Dedifferentiated amniotic fluid mesenchymal stem cell (primary cell): ENCODE results near the gene SLFN12L.
"Not testable (repeated sequence)": the region's sequence is repeated elsewhere in the genome, so short reads cannot be mapped to it uniquely, and the experiment has no call there.

ENCODE experiments used
- DNase-seq: peaks from one replicate; pipeline ENCODE4 v3.0.0-alpha.2; 2016; ENCODE audit errors: extremely low spot score

SLFN12L gene

DNA sequence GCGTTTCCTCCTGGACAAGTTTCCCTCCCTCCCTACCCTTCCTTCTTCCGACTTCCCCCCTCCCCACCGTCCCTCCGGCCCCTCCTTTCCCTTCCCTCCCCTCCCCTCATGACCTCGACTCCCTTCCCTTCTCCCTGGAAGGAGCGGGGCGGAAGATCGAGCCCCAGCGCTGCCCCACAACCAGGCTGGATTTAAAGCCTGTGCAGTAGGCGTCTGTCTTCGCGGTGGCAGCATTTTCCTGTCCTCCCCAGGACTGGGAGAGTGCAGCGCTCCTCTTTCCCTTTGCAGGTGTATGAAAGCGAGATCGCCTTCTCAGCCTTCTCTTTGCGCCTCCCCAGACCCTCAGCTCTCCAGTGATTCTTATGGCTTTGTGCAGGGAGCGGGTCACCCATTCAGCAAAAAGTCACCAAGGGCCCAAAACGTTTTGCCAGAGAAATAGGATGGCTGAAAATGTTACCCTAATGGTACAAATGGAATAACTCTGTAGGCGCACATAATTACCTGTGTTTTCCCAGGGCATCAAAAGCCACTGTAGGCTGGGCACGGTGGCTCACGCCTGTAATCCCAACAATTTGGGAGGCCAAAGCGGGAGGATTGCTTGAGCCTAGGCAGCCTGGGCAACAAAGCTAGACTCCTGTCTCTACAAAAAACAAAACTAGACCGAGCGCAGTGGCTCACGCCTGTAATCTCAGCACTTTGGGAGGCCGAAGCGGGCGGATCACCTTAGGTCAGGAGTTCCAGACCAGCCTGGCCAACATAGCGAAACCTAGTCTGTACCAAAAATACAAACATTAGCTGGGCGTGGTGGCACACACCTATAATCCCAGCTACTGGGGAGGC, 40.8 kb downstream of the SLFN12L start:
- DNase-seq: no peak

DNA sequence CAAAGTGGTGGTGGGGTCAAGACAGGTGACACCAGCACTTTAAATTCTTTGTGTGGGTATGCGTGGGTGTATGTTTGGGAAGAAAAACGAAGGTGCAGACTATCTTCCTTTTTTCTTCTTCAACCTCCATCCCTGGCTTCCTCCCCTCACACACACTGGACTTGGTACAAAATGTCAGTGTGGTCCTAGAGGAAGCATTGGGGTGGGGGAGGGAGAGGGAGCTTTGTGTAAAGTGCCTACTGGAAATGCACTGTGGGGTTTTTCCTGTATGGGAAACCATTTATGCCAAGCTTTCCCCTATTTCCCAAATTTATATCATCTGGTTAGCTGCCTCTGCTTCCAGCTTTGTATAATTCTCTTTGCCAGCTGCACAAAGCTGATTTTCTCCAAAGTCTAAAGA, 44.4 kb downstream of the SLFN12L start:
- no peak for DNase-seq

DNA sequence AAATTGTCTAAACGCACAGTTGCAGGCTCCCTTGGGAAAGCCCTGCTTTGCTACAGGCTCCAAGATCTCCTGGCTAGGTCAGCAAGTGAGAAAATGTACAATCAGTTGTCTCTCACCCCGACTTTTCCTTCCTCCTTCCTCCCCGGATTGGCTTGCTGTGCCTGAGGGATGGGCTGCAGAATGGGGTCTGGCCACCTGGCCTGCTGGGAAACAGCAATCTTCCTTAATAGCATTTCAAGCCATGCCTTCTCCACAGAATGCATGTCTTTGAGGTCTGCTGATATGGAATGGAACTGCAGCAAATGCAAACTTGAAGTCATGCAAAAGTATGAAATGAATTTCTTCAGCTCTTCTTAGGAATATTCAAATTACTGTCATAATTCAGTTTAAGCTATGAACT, 46.1 kb downstream of the SLFN12L start:
- no peak for DNase-seq

DNA sequence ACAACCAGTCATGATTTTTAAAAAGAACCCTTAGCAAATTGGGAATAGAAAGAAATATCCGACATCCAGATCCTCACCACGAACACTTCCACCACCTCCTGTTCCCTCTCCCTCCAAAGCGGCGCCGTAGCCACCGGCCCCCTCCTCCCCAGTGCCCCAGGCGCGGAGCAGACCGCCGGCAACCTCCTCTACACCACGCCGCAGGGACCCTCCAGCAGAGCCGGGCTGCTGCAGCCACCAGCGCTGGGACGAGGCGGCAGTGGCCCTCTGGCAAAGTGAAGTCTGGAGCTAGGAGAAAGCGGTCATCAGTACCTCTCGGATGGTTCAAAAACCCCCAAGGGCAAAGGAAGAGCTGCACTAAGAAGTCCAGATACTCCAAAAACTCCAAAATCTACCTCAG, 47.5 kb downstream of the SLFN12L start:
- DNase-seq: no peak

DNA sequence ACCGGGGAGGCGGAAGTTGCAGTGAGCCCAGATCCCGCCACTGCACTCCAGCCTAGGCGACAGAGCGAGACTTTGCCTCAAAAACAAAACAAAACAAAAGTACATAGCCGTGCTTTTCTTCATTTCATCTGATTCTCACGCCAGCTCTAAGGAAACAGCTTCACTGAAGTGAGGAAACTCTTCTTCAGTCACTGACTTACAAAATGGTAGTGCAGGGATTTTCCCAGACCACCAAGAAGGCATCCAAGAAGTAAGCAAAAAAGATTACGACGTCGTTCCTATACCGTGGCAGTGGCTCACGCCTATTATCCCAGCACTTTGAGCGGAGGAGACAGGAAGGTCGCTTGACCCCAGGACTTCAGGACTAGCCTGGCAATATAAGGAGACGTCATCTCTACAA, 48.5 kb downstream of the SLFN12L start:
- DNase-seq: no peak

DNA sequence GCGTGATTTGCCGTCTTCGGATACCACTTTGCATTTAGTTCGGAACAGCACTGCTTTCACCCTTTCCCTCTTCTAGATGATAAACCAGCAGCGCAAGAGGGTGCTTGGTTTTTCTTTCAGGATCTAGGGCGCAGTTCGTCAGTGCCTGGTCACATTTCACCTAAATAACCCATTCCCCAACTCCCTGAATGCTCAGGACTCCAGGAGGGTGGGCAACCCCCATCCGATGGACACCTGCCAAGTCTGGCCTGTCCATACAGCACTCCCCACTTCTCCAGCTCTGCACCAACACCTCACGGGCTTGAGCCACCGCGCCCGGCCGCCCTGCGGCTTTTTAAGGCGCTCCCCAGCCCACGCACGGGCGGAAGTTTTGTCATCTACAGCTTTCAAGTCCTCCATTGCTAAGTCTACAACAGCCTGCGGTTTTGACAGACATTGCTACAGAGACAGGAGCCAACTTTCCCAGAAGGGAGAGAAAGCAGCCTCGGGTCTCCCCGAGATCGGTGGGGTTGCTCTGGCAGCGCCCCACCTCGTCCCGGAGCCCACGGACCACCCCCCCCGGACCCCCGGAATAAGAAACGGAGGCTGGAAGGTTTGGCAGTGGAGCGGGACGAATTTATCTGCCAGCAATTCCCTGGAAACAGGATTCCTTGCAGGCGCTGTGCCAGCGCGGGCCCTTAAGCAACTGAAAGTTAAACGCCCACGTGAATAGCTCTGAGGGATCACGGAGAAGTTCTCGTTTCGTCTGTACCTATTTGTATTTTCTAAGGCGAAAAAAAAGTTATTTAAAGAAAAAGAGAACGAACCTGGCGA, 50.4 kb downstream of the SLFN12L start:
- DNase-seq: peak; percentile 38

DNA sequence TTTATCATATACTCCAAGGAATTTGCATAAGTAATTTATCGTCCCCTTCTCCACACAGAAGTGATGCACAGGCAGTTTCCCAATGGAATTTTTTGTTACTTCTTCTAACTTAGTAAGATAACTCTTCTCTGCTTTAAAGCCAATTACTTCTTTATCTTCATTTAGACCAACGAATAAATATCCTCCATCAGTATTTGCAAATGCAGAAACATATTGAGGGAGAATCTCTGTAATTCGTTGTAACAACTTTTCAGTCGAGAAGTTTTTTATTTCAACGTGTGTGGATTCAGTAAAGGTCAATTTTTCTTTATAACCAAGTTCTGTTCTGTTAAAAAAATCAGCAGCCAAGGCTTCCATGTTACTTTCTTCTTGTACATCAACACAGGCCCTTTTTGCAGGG, 58.2 kb downstream of the SLFN12L start:
- no peak for DNase-seq

DNA sequence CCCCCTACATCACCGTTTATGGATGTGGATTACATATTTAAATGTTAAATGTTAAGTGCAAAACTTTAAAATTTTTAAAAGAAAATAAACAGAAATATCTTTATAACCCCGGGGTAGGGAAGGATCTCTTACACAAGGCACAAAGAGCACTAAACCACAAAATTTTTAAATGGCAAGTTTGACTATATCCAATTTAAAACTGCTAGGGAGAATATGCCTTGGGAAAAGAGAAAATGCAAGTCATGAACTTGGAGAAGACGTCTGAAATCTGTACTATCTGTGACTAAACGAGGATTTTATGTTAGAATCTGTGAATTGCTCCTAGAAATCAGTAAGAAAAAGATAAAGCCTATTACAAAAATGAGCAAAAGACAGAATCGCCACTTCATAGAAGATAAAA, 60.2 kb downstream of the SLFN12L start:
- no peak for DNase-seq

DNA sequence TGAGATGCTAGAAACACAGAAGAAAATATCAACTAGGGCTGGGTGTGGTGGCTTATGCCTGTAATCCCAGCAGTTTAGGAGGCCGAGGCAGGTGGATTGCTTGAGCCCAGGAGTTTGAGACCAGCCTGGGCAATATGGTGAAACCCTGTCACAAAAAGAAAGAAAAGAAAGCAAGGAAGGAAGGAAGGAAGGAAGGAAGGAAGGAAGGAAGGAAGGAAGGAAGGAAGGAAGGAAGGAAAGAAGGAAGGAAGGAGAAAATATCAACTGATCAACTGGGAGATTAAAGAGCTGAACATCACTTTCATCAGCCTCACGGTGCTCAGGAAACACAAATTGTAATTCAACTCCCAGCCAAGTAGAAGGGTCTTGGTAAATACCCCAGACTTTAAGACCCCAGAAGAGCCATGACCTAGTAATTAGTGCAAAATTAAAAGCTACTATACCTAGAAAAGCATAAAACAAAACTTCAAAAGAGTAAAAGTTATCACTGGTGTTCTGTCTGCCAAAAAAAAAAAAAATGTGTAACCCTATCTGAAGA, 61.1 kb downstream of the SLFN12L start:
- no peak for DNase-seq

DNA sequence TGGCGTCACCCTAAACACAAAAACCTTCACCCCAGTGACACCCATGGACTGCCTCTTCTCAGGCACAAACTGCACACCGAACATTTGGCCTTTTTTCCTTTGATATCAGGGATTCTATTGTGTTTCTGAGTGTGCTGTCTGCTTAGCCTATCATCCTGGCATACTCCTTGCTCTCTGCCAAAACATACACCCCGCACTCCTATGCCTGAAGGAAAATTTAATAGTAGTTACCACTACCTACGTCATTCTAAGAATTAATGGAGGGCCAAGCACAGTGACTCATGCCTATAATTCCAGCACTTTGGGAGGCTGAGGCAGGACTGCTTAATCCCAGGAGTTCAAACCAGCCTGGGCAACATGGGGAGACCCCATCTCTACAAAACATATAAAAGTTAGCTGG, 69.0 kb downstream of the SLFN12L start:
- no peak for DNase-seq

DNA sequence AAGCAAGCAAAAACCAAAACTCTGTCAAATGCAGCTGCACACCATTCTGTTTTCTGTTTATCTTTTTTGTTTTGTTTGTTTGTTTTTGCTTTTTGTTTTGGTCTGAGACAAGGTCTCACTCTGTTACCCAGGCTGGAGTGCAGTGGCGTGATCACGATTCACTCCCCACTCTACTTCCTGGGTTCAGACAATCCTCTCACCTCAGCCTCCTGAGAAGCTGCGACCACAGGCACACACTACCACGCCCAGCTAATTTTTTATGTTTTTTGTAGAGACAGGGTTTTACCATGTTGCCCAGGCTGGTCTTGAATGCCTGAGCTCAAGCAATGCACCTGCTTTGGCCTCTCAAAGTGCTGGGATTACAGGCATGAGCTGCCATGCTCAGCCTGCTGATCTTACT, 69.7 kb downstream of the SLFN12L start:
- no peak for DNase-seq

DNA sequence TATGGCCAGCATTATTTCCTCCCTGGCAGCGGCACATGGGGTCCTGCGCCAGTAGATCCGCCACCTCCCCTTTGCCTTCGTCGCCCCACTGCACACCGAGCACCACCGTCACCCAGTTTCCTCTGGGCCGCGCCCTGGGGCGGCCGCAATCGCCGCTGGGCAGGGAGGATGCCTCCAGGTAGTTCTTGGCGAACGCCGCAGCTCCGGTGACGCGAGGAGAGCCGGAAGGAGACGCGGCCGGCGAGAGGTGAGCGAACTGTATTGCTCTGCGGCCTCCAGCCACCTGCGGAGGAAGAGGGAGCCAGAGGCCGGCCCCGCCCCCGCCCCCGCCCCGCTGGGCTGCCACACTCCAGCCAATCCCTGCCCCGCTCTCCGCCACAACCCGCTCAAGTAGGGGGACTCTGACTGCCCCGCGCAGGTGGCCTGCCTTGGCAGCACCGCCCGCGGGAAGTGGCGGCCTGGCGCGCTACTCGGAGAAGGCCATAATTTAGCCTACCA, 77.1 kb downstream of the SLFN12L start:
- no peak for DNase-seq

DNA sequence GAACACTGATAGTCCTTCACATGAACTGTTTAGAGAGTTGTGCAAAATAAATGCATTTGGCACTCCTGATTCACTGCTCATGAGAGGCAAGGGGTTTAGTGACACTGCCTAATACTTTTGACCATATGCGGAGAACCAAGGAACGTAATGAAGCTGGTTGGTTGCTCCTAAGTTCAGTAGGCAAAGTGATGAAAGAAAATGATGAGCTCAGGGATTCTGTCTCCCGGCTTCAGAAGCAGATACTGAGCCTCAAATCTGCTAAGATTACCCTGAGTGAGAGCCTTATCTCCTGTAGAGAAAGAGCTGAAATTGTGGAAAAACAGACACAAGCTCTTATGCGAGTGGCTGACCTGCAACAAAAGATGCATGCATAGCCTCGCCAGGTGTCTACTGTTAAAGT, 83.4 kb downstream of the SLFN12L start:
- not testable (repeated sequence) for DNase-seq

DNA sequence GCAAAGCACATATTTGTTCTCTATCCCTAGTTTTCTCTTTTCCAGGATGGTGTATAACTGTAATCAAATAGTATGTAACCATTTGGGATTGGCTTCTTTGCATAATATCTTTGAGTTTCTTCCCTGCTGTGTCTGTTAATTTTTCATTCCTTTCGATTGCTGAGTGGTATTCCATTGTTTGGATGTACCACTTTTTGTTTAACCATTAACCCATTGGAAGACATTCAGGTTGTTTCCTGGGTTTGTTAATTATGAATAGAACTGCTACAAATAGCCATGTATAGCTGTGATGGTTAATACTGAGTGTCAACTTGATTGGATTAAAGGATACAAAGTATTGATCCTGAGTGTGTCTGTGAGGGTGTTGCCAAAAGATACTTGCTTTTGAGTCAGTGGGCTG, 84.3 kb downstream of the SLFN12L start:
- DNase-seq: no peak

DNA sequence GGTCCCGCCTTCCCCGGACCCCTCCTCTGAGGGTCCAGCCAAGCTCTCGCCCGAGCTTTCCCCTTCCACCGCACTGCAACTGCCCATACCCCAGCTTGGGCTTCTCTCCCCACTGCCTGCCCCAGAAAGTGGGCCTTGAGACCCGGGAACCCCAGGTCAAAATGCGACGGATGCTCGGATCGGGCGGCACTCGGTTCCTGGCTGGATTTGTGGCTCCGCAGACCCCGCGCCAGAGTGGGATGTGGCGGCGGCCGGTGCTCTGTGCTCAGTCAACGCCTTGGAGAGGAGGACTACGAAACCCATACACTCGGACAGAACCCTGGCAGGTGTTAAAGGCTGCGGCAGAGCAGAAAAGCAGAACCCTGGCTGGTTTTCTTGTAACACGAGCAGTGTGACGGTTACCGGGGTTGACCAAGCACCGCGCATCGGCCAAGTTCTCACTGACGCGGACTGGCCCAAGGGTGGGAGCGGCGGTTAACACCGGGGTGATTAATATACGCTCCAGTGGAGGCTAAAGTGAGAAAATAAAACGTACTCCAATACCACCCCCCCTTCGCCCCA, 88.0 kb downstream of the SLFN12L start:
- DNase-seq: no peak

DNA sequence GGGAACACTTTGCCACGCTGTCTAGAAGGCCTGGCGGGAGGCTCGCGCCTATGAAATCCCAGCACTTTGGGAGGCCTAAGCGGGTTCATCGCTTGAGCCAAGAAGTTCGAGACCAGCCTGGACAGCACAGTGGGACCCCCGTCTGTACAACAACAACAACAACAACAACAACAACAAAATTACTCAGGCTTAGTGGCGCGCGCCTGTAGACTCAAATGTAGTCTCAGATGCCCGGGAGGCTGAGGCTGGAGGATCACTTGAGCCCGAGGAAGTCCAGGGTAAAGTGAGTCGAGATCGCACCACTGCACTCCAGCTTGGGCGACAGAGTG, 88.6 kb downstream of the SLFN12L start:
- no peak for DNase-seq

DNA sequence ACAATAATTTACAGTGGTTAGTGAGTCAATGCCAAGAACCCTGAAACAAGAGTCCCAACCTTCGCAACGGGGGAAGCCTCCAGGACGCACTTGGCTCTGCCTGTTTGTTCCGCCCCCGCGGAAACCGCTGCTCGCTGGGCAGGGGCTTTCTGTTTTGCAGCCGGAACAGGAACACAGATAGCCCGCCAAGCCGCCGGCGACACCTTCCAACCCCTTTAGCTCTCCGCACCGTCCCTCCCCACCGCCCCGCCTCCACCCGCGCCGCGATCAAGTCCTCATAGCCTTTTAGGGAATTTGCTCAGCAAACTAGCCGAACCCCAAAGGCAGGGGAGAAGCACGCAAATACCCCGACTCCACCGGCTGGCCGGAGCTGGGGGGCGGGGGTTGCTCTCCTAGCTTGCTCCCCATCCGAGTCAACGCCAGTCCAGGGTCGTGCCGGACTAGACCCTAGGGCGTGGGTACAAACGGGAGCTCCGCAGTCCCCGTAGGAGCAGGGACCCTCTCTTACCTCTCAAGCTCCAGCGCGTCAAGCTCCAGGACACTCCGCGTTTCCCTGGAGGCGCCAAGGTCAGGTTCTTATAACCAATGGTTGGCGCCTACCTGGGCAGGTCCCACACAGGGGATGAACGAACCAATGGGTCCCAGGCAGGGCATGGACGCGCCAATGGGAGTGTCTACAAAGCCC, 89.1 kb downstream of the SLFN12L start, which contains the start of gene SLFN13:
Gene SLFN13 (minus strand): TSS at position 553 of the 685 bp plus-strand sequence. CDS start 3,086 bp downstream, outside the sequence.
- no peak for DNase-seq

DNA sequence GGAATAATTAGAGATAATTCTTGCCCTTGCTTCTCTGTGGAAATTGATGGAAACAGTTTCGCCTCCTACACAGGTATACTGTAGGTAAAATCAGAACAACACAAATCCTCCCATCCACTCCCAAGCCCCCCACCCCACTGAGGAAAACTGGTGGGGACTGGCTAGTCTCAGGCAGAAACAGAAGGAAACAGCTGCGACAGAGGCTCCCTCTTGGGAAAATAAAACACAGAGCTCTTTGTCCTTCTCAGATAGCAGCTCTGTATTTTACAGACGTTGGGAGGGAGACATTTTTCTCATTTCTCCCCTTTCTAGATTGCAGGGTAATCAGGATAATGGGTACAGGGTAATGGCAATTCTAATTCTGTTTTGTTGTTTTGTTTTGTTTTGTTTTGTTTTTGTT, 90.0 kb downstream of the SLFN12L start:
- no peak for DNase-seq

DNA sequence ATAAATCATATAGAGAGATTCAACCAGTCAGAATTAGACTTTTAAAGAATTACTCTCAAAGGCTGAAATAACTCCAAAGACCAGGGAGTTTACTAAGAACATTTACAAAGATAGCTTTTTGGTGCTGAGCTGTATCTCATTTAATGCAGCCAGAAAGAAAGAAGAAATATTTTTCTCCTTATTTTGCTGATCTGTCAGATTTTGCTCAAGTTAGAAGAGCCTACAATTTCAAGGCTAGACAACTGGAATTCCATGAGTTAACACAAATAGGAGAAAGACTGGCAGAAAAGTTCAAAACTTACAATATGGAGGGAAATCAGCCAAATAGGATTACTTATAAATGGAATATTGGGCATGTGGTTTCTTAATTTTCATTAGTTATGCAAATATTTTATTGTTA, 99.0 kb downstream of the SLFN12L start:
- no peak for DNase-seq

DNA sequence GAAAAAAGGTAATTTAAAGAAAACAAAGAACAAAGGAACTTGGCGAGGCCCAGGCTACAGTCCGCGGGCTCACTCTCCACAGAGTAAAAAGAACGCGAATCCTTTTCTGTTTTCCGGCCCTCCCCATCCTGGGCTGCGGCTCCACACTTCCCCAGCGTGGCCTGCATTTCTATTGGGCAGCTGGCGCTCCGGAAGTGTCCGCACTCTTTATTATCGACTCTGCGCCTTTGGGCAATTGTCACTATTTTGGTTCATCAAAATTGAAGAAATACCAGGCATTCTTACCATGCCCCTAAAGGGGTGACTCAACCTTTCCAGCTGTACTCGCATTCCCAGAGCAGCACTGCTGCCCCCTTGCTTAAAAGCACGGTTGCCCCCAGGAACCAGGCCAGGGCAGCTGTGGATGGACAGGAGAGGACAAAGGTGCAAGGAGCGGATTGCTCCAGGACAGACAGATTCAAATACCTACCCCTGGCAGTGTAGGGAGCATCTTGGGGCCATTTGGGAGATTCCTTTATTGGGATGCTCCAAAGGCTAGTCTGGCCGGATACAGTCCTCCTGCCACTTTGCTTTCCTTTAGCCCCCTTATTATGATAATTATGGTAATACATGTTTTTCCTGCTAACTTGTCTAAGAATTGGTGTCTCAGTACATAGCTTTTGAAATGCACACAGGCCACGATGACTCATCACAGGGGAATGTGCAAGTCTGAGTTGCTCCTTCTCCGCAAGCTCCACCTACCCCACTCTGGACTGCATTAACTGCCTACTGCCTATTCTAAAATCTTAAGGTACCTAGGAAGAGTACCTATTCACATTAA, 104.2 kb downstream of the SLFN12L start:
- DNase-seq: peak; percentile 97
